GM19467 (cell line): ENCODE measurements around the gene APMAP.

Experiments used
- ATAC-seq: cut with Tn5 transposase; IDR thresholded peaks from one replicate; pipeline ENCODE4 v1.9.1; 2021; ENCODE audit warnings: mild to moderate bottlenecking, moderate library complexity; ENCODE audit not compliant: unreplicated experiment

The APMAP gene

DNA sequence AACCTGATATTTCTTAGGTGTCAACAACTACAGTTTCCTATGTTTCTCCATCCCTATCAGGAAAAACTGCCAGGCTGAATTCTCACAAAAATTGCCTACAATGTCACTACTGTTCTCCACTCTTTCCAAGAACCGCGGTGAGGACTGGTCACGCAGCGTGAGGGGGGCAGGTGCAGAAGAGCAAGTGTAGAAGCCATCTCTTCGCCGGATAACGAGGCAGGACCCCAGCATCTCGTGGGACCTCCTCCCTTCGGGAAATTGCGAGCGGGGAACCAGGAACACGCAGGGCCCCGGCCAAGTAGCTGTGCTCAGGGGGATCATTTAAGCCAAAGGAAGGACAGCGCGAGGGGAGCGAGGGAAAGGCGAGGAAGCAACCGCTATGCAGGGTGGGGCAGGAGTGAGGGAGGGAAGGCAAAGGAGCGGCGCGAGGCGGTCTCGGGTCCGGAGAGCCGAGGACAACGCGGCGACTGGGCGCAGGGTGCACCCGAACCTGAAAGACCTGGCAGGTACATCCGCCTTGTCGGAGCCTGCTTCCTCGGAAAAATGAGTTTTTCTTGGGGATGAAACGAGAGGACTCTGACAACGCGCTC is 559 bp downstream of the APMAP start:
- peak; percentile 7 for ATAC-seq

DNA sequence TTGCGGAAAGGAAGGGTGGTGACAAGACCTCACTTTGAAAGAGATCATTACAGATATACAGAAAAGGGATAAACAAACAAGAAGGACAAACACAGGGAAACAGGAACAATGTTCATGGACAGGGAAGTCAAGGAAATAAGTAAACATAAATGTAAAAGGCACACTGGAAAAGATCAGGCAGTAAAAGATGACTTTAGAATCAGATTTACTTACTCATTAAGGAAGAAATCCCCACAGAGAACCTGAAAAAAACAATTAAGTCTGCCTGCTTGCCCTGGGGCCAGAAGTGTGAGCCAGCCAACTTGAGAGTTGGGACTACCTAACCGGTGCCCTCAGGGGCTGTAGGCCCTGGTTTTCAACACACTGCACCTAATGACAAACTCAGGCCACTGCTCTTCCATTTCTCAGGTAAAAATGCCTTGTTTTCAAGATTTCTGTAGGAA is 1.7 kb downstream of the APMAP start:
- no peak for ATAC-seq

DNA sequence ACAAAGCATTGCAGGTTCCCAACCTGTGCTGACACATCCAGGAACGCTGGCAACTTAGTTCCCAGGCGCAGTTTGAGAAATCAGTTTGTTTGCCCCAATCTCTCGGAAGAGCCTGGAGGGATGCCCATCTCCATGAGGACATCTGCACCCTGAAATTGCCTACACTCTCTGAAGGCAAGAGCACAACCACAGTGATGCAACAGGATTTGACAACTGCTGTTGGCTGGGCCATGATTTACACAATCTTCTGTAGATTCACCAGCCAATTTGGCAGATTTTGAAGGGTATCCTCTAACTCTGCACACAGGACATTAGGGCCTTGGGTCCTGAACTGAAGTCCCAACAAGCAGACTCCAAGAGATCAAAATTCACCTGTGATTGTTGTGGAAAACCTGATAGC is 3.4 kb downstream of the APMAP start:
- no peak for ATAC-seq

DNA sequence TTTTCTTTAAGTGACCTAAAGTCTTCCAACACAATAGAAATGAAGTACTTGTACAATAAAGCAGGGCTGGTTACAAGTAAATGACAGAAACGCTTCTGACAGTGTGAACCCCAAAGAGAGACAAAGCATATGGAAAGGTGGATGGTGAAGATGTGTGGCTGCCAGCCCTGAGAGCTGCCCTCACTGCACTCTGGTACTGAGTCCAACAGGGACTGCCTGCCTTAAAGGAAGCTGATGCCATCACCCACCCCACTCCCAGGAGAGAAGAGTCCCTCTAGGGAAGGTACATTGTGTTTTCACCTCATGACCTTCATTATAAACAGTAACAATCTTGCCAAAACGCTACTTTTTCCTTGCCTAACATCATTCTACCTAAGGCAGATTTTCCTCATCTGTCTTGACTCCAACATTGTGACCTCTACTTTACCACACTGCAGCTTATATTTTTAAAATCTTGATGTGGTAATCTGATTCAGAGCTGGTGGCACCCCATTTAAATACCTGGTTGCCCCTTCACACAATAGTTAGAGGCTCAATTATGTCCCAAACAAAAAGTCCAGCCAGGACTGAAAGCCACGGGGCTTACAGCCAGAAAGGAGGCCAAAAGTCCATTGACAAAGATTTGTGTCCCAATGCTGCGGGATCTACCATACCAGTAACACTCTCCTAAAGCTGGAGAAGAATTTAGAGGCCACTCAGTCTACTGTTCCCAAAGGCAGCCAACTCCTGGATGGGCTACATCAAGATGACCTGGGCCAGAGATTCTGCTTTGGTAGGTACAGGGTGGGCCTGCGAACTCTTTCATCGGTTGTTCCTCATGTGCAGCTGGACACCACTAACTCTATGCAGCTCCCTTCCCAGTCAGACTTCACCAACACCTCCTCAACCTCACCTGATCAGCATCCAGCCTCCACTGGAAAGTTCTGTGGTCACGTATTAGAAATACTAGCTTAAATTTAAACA is 4.4 kb downstream of the APMAP start:
- no peak for ATAC-seq

DNA sequence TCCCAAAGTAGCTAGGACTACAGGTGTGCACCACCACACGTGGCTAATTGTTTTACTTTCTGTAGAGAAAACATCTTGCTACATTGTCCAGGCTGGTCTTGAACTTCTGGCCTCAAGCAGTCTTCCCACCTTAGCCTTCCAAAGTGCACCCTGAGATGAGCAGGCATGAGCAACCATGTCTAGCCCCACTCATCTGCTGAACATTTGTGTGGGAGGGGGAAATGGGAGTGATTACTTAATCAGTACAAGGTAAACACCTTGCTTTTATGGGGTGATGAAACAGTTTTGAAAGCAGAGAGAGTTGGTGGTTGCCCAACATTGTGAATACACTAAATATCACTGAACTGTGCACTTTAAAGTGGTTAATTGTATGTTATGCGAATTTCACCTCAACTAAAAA is 5.3 kb downstream of the APMAP start:
- no peak for ATAC-seq

DNA sequence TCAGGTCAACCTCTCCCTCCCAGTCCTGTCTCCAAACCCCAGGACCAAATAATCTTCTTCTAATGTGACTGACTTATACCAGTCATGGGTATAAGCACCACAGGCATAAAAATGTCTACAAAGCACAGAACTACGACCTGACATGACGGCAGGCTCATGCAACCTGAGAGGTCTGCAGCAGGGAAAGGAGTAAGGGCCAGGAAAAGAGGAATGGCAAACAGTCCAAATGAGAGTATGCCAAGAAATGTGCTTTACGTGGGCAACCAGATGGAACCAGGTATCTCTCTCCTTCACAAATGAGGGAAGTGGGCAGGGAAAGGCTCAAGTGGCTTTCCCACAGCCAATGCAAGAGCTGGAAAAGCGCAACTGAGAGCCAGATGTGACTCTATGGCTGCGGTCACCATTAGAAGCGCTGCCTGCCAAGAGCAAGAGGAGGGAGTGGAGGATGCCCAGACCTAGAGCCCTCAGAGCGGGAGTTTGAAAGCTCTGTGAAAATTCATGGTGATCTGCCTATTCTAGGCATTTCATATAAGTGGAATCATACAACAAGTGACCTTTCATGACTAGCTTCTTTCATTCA is 6.0 kb downstream of the APMAP start:
- ATAC-seq = no peak

DNA sequence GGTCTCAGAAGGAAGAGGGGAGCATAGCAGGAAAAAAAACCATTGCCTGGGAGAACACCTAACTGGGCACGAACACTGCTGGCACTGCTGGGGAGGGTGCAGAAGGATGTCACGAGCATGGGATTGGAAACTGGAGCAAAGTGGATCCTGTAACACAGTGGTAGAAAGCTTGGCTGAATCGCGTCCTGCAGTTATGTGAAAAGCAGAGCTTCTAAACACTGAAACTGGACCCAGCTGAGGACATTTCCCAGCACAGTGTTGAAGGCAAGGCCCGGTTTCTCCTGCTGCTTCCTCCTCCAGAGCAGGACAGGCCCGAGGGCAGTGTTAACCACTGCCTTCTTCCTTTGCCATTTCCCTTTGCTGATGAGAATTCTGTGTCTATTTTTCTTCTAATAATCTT is 6.7 kb downstream of the APMAP start:
- no peak for ATAC-seq

DNA sequence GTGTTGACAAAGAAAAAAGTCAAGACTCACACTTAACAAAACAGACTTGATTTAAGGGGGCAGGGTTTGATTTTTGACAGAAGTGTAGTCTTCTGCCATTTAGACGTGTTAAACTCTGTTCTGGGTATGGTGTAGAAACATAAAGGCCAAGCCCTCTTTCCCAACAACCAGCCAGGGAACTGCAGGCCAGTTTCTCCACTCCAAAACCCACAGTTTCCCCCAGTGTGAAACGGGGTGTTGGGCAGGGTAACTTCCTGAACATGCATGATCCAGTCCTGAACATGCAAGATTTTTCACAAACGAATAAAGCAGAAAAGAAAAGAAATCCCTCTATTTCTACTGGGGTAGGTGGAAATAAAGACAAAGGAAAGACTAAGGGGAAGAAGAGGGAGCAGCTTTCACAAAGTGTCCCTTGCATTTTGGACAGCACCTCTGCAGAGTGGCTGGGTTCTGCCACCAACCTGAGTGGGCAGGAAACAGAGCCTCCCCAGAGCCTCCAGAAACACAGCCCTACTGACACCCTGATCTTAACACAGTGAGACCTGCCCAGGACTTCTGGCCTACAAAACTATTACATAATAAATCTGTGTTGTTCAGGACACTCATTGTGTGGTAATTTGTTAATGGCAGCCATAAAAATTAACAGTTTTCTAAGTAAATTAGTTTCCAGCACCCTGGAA is 7.5 kb downstream of the APMAP start:
- ATAC-seq = no peak

DNA sequence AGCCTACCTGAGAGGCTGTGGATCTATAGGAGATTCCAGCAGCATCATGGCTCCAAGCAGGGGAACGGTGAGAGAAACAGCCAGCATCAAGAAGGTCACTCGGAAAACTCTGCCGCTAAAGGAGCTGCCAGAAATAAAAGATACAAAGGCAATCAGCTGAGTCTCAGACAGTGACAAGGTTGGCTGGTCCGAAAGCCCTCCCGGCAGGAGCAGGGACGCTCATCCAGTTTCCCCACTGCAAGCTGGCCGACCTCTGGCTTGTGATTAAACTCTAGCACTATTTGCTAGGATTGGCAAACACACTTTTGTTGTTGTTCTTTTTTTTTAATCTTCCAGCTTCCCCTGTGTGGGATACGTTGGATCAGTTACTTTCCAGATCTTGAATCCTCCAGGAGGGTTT is 8.7 kb downstream of the APMAP start:
- no peak for ATAC-seq

DNA sequence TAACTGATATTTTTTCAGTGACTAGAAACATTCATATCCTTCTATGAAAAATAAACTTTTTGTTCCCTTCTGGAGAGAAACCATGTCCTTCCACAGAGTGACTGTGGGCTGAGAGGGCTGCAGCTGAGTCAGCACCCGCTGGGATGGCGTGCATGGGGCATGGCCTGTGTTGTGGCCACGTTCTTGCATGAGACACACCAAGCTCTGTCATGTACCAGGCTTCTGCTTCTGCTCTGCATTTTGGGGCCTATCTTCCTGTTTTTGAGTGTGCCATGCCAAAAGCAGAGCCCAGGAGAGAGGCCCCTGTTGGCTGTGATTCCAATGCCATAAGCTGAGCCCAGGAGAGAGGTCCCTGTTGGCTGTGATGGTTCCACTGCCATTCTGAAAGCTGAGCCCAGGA is 10.8 kb downstream of the APMAP start:
- no peak for ATAC-seq

DNA sequence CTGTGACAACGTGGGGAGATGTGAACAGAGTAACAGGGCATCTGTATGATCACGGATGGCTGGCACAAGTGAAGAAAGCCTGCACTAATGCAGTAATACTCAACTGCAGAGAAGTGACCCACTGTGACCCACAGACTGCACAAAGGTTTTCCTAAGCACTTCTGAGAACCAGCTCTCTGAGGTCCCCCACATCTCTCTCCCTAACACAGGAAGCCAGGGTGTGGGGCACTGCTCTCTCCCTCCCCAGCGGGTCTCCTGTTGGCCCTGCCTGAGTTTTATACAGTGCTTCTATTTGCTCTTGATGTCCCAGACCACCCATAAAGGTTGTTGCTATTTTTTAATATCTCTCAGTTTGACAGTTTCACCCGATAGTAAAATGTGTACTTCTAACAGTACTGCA is 11.3 kb downstream of the APMAP start:
- no peak for ATAC-seq

DNA sequence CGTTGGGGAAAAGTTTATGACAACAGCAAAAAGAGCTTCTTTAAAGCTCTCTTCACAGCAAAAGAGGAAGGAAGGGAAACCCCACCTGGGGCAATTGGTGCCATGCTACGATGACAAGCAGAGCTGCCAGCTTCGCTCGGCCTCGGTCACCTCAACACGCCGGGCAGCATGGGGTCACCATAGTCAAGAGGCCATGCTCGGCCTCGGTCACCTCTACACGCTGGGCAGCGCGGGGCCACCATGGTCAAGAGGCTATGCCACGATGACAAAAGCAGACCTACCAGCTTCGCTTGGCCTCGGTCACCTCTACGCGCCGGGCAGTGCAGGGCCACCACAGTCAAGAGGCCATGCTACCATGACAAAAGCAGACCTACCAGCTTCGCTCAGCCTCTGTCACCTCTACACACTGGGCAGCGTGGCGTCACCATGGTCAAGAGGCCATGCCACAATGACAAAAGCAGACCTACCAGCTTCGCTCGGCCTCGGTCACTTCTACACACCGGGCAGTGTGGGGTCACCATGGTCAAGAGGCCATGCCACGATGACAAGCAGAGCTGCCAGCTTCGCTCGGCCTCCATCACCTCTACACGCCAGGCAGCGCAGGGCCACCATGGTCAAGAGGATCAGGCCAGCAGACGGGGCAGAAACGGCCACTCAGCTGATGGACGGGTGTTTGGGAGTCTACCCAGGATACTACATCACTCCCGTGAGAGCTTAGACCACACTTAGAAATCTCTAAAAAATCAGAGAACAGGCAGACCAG is 12.1 kb downstream of the APMAP start:
- ATAC-seq = no peak

DNA sequence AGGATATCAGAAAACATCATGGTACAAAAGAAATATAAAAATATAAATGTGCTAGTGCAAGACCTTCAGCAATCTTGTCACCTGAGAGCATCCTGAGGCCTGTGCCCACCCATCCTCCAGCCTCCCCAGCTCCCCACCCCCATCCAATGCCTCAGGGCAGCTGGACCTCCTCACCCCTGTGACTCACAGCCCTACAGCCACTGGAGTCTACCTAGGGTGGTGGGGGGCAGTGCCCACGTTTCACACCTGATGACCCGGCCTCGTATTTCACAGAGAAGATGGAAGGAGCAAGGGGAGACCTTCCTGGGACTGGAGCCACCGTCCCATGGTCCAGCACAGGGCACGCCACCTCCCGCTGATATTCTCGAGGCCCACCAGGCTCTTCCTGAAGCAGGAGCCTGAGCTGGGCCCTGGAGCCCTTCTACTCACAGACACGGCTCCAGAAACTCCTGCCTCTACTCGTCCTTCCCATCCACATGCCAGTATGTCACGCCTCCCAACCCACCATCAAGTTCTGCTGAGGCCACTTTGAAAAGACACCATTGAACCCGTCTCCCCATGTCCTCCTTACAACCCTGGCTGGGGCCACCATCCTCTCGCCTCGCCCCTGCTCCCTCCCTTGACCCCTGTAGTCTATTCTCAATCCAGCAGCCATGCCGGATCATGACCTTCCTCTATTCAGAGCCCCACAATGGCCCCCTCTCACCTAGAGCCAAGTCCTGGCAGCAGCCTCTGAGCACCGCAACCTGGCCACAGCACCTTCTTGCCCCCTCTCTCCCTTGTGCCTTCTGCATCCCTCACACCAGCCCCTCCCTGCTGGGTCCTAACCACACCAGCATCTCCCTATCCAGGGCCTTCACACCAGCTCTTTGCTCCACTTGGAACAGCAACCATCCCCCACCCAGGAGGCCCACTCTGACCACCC is 13.3 kb downstream of the APMAP start:
- no peak for ATAC-seq

DNA sequence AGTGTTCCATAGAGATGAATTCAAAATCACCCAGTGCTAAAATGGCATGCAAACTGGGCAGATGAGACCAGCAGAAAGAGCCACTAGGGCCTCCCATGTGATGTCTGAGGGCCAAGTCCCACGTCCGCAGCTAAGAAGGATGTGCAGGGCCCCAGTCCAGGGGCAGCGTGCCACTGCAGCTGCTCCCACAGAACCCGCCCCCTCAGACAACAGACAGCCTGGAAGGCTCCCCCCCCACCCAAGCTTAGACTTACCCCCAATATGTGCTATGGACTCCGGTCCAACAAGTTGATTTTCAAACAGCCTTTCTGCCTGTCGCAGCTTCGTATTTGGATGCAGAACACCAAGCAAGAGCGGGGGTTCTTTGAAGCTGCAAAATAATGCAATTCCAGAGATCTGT is 14.0 kb downstream of the APMAP start:
- no peak for ATAC-seq

DNA sequence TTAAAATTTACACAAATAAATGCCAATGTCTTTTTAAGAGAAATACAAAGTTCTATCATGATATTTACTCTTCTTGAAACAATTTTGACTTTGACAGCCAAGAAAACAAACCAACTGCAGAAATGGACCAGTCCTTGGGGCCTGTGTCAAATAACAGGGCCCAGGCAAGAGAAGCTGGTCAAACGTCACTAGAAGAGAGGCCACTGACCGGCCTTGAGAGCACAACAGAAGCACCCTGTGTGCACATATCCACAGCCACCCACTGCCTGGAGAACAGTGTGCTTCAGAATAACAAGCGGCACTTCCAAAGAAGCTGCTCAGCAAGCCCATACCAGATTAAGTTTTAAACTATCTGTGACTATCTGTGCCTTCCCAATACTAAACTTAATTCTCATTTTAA is 14.8 kb downstream of the APMAP start:
- ATAC-seq = no peak

DNA sequence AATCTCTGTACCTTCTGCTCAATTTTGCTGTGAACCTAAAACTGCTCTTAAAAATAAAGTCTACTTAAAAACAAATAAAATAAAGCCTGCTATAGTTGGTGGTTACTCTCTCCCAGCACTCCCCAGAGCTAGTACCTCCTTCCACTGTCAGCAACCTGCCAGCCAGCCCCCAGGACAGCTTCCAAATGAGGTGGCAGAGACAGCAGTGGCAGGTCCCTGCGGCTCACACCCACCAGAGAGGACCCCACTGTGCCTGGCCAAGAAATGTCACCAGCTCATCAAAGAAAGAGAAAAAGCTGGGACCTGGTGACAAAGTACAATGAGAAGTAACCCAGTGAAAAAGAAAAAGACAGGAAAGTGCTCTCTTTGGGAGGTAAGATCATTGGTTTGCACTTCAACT is 15.2 kb downstream of the APMAP start:
- no peak for ATAC-seq

DNA sequence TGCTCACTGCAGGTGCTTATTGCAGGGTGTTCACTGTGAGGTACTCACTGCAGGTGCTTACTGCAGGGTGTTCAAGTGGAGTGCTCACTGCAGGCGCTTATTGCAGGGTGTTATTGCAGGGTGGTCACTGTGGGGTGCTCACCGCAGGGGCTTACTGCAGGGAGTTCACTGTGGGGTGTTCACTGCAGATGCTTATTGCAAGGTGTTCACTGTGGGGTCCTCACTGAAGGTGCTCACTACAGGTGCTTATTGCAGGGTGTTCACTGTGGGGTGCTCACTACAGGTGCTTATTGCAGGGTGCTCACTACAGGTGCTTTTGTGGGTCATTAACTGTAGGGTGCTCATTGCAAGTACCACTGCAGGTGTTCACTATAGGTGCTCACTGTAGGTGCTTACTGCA is 20.2 kb downstream of the APMAP start:
- ATAC-seq = no peak

DNA sequence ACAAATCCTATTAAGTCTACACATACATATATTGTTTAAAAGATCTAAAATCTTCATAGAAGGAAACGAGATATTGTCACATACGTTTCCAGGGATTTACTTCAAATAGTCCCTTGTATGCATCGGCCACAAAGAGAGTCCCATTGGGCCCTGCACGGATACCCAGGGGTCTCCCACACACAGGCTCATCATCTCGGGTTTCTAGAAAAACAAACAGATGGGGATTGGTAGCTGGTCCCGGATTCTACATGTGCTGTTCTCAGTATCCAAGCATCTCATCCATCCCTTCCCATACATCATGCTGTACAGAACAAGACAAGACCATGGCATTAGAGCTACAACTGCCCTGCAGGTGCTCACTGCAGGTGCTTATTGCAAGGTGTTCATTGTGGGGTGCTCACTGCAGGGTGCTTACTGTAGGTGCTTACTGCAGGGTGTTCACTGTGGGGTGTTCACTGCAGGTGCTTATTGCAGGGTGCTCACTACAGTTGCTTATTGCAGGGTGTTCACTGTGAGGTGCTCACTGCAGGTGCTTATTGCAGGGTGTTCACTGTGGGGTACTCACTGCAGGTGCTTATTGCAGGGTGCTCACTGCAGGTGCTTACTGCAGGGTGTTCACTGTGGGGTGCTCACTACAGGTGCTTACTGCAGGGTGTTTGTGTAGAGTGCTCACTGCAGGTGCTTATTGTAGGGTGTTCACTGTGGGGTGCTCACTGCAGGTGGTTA is 21.0 kb downstream of the APMAP start:
- ATAC-seq = no peak

DNA sequence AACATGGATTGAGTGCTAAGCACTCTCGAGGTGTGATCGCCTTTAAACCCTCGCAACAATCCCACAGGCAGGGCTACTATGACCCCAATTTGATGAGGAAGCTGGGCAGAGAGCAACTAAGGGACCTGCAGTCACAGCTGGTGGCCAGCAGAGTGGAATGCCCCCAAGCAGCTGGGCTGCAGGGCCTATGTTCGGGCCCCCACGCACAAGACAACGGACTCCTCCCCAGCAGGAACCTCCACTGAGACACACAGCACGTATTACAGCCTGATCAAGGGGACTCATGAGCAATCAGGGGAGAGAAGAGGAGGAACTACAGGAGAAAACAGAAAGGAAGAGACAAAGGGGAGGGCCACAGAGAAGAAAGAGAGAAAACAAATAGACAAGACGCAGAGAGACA is 21.8 kb downstream of the APMAP start:
- no peak for ATAC-seq
